PFSK-1 (cell line): ENCODE measurements around the gene TCF3.

Experiments used
- FOXP2 ChIP-seq: optimal IDR thresholded peaks from 2 replicates; pipeline ENCODE3; 2011; ENCODE audit warnings: borderline replicate concordance, control low read depth, inconsistent platforms; ENCODE audit not compliant: insufficient read depth; ENCODE audit errors: extremely low read length, extremely low read depth
- POLR2AphosphoS5 ChIP-seq: IDR thresholded peaks from 2 replicates; pipeline ENCODE4 v1.6.1; 2012; ENCODE audit warnings: low read depth, mild to moderate bottlenecking, control low read depth, low read length, moderate library complexity
- SIN3A ChIP-seq: IDR thresholded peaks from 2 replicates; pipeline ENCODE4 v1.6.1; 2012; ENCODE audit warnings: mild to moderate bottlenecking, low read length, moderate library complexity, borderline replicate concordance; ENCODE audit not compliant: insufficient read depth
- TAF1 ChIP-seq: IDR thresholded peaks from 2 replicates; pipeline ENCODE4 v1.6.1; 2012; ENCODE audit warnings: low read length, control low read depth, borderline replicate concordance; ENCODE audit not compliant: insufficient read depth
- TF ChIP-seq, protein P1 (sequence below), 2 experiments: IDR thresholded peaks; 2 replicates each; pipeline versions ENCODE4 v1.6.1 to v1.8.0; 2011 to 2012; ENCODE audit warnings: low read depth in 2 of 2, low read length in 2 of 2, control low read depth in 1 of 2, inconsistent platforms in 1 of 2, mild to moderate bottlenecking in 1 of 2, moderate library complexity in 1 of 2; ENCODE audit not compliant: insufficient read depth in 1 of 2

TCF3 gene

DNA sequence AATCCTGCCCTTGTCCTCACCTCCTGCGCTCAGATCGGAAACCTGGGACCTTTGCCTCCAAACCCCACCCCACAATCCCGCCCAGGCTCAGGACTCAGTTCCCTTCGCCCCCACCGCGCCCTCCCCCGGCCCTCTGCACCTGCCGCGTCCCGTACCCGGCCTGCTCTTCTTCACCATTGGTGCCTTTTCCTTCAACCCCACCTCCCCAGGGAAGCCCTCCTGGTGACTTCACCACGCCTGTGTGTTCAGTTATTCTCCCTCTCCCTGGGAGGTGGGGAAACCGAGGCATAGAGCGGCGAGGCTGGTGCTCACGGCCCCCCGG lies 19.3 kb upstream of the TCF3 start:
- TF ChIP-seq FOXP2 (no peak), SIN3A (no peak), POLR2AphosphoS5 (no peak), TAF1 (no peak)
- TF ChIP-seq, protein P1, sequence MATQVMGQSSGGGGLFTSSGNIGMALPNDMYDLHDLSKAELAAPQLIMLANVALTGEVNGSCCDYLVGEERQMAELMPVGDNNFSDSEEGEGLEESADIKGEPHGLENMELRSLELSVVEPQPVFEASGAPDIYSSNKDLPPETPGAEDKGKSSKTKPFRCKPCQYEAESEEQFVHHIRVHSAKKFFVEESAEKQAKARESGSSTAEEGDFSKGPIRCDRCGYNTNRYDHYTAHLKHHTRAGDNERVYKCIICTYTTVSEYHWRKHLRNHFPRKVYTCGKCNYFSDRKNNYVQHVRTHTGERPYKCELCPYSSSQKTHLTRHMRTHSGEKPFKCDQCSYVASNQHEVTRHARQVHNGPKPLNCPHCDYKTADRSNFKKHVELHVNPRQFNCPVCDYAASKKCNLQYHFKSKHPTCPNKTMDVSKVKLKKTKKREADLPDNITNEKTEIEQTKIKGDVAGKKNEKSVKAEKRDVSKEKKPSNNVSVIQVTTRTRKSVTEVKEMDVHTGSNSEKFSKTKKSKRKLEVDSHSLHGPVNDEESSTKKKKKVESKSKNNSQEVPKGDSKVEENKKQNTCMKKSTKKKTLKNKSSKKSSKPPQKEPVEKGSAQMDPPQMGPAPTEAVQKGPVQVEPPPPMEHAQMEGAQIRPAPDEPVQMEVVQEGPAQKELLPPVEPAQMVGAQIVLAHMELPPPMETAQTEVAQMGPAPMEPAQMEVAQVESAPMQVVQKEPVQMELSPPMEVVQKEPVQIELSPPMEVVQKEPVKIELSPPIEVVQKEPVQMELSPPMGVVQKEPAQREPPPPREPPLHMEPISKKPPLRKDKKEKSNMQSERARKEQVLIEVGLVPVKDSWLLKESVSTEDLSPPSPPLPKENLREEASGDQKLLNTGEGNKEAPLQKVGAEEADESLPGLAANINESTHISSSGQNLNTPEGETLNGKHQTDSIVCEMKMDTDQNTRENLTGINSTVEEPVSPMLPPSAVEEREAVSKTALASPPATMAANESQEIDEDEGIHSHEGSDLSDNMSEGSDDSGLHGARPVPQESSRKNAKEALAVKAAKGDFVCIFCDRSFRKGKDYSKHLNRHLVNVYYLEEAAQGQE (IDR thresholded peaks at IDR 0.05; ENCODE audit: insufficient read depth in 1 of 2, low read depth in 2 of 2, low read length in 2 of 2) = no peak

DNA sequence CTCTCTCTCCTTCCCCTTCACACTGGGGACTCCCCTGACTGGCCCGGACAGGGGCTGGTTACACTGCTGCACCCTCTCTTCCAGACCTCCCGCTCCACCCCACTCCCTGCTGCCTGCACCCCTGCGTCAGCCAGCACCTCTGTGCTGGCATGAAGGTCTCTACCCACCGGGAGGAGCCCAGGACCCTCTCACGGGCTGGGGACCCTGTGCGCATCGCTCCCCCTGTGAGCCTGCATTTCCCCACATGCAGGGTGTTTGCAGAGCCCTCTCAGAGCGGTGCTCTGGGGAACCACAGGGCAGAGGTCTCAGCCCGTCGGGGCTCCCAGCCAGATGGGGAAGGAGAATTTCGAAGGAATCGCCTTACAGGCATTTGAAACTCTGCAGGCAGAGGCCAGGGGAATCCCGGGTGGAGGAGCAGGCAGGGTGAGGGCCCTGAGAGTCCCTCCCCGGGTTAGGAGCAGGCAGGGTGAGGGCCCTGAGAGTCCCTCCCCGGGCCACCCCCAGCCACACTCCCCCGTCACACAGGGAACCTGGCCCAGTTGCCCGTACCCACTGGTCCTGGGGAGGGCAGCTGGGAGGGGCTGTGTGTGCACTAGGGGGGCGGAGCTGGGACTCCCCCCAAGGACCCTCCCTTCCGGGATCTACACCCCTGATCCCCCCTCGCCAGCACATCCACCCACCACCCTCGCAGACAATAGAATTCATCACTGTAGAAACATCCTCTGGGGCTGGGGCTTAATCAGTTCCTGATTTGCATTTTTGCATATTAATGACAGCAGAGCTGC lies 16.3 kb upstream of the TCF3 start:
- TF ChIP-seq POLR2AphosphoS5 = no peak
- TF ChIP-seq FOXP2 = no peak
- no peak for TF ChIP-seq TAF1
- TF ChIP-seq, protein P1 (IDR thresholded peaks at IDR 0.05; ENCODE audit: insufficient read depth in 1 of 2, low read depth in 2 of 2, low read length in 2 of 2) = no peak
- TF ChIP-seq SIN3A = no peak

DNA sequence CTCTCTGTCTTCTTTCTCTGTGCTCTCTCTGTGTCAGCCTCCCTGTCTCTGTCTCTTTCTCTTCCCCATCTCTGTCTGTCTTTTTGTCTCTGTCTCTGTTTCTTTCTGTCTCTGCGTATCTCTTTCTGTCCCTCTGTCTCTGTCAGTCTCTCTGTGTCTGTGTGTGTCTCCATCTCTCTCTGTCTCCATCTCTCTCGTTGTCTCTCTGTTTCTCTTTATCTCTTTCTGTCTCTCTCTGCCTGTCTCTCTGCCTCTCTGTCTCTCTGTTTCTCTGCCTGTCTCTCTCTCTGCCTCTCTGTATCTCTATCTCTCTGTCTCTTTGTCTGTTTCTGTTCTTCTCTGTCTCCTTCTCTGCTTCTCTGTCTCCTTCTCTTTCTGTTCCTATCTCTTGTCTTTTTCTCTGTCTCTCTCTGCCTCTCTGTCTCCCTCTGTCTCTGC lies 15.7 kb upstream of the TCF3 start:
- TF ChIP-seq SIN3A (no peak), TAF1 (no peak), POLR2AphosphoS5 (no peak), FOXP2 (no peak)
- TF ChIP-seq, protein P1 (IDR thresholded peaks at IDR 0.05; ENCODE audit: insufficient read depth in 1 of 2, low read depth in 2 of 2, low read length in 2 of 2) = no peak

DNA sequence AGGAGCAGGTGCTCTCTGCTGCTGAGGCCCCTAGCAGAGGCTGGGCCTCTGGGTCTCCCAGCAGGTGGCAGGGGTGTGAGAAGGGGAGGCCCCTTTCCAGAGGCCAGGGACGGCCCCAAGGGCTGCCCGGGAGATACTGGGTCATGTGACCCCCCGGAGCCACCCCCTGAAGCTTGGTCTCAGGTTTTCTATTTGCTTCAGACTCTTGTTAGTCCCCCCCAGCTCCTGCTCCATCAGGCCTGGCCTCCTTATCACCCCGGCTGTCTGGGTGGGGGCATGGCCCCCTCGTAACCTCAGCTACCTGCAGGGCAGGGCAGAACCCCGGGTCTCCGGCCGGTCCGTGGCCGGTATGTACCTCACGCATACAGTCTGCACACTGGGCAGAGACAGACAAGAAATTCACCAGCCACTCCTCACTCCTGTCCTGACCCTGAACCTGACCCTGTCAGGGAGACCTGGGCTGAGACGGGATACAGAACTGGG lies 13.2 kb upstream of the TCF3 start:
- no peak for TF ChIP-seq TAF1
- TF ChIP-seq SIN3A = no peak
- no peak for TF ChIP-seq POLR2AphosphoS5
- TF ChIP-seq, protein P1 (IDR thresholded peaks at IDR 0.05; ENCODE audit: insufficient read depth in 1 of 2, low read depth in 2 of 2, low read length in 2 of 2) = no peak
- no peak for TF ChIP-seq FOXP2

DNA sequence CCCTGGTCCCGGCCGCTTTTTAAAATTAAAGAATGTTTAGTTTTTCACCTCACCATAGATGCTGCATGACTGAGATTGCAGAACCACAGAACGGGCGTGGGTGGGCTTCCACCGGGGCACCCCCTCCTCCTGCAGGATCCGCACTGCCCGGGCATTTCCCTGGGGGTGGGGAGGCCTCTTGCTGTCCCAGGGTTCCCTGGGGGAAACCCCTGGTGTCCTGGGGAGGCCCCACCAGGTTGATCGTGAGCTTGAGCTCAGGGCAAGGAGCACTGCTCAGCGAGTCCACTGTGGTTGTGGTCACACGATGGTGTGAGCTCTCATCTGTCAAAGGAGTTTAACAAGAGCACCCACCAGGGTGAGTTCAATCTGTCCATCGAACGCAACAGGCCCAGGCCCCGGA lies 11.4 kb upstream of the TCF3 start:
- TF ChIP-seq FOXP2 (no peak), POLR2AphosphoS5 (no peak), SIN3A (no peak), TAF1 (no peak)
- TF ChIP-seq, protein P1 (IDR thresholded peaks at IDR 0.05; ENCODE audit: insufficient read depth in 1 of 2, low read depth in 2 of 2, low read length in 2 of 2) = no peak
